GM08714 (cell line): ENCODE results near the gene PPM1M.
A peak's percentile ranks its signal among the peaks of the same experiment; 100 is the strongest.

Source experiments
- H3K4me3 ChIP-seq: fragments of 200-500 bp; sonication (Bioruptor generic); 2 replicates; pipeline ENCODE4 v1.5.1; 2014; ENCODE audit warnings: mild to moderate bottlenecking, low read length, inconsistent platforms
- ZNF274 ChIP-seq: IDR thresholded peaks from 2 replicates; pipeline ENCODE4 v1.6.1; 2012; ENCODE audit warnings: mild to moderate bottlenecking, low read depth, low read length

Gene PPM1M

DNA sequence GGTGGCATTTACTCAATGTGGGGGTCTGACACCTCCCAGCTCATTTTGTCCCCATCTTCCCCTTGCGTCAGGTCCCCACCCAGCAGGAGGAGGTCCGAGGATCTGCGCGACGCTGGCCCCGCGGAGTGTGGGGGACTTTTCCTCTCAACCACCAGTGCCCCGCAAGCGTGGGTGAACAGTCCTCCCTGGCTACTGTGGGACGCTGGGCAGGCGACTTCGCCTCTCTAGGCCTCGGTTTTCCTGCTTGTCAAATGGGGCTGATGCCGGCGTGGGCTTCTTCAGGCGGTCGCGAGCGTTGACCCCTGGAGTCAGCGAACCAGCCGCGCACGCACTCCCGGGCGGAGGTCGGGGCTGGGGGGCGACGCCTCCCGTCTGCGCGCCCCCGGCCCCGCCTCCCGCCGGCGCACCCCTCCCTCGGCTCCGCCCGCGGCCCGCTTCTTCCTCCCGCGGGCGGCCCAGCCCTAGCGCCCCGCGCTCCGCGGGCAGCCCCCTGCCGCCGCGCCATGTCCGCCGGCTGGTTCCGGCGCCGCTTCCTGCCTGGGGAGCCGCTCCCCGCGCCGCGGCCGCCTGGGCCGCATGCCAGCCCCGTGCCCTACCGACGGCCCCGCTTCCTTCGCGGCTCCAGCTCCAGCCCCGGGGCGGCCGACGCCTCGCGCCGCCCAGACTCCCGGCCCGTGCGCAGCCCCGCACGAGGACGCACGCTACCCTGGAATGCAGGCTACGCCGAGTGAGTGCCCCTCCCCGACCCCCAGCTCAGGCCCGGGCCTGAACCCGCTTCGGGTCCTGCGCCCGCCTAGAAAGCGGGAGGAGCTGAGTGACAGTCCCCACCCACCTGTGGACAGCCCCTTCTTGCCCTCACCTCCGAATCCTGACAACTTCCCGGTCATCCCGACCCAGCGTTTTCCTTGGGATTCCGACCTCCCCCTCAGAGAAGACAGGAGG lies at the start of gene PPM1M:
Gene PPM1M (plus strand): TSS at position 438 of the 942 bp plus-strand sequence. CDS start 66 bp downstream, at position 504.
- no peak for TF ChIP-seq ZNF274
- peak within 1 kb of the TSS; percentile 54; the same call in 1 of the 2 replicates for H3K4me3 ChIP-seq

DNA sequence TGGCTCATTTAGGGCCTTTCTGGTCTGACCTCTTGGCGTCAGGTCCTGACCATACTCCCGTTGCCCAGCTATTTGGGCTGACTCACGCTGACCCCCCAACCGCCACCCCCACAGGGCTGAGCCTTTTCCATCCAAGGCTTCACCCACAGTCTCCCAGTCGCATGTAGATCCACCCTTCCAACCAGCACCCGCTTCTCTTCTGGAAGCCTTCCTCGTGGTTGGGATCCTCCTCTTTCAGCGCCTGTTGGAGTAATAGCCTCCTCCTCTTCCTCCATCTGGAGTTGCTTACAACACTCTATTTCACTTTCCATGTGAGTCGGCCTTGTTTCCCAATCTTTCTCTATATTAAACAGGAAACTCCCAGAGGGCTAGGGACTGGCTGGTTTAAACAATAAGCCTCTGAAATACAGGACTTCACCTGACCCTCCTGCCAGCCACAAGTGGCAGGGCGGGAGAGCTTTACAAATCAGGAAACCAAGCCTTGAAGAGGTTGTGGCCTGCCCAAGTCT lies 49.7 kb upstream of the PPM1M start:
- TF ChIP-seq ZNF274 = no peak
- no peak overlapping the region for H3K4me3 ChIP-seq

- no peak overlapping the region for H3K4me3 ChIP-seq
- no peak for TF ChIP-seq ZNF274
Measured at GRCh38 chr3:52196977-52197376, 48.6 kb upstream of the PPM1M start.

- no peak for TF ChIP-seq ZNF274
- H3K4me3 ChIP-seq = peak overlapping the region; percentile 29; the same call in 1 of the 2 replicates
Measured at GRCh38 chr3:52197499-52197841, 48.1 kb upstream of the PPM1M start.

GRCh38 chr3:52197842-52198625 lies 47.5 kb upstream of the PPM1M start, which contains the start of gene ALAS1:
ALAS1 (plus strand) TSS chr3:52198160; CDS start chr3:52199242, 1,082 bp downstream.
- H3K4me3 ChIP-seq = peak within 1 kb of the TSS; percentile 88
- TF ChIP-seq ZNF274 = no peak

GRCh38 chr3:52198643-52199608 lies 46.6 kb upstream of the PPM1M start:
- no peak for TF ChIP-seq ZNF274
- H3K4me3 ChIP-seq = peak overlapping the region; percentile 88

GRCh38 chr3:52200981-52201679 lies 44.4 kb upstream of the PPM1M start:
- H3K4me3 ChIP-seq = no peak overlapping the region
- no peak for TF ChIP-seq ZNF274

GRCh38 chr3:52202384-52203077 lies 43.0 kb upstream of the PPM1M start:
- H3K4me3 ChIP-seq = no peak overlapping the region

GRCh38 chr3:52203701-52204100 lies 41.9 kb upstream of the PPM1M start:
- H3K4me3 ChIP-seq = no peak overlapping the region
- TF ChIP-seq ZNF274 = no peak

More at GRCh38 chr3:52202384-52203077, 43.0 kb upstream of the PPM1M start:
- no peak for TF ChIP-seq ZNF274

DNA sequence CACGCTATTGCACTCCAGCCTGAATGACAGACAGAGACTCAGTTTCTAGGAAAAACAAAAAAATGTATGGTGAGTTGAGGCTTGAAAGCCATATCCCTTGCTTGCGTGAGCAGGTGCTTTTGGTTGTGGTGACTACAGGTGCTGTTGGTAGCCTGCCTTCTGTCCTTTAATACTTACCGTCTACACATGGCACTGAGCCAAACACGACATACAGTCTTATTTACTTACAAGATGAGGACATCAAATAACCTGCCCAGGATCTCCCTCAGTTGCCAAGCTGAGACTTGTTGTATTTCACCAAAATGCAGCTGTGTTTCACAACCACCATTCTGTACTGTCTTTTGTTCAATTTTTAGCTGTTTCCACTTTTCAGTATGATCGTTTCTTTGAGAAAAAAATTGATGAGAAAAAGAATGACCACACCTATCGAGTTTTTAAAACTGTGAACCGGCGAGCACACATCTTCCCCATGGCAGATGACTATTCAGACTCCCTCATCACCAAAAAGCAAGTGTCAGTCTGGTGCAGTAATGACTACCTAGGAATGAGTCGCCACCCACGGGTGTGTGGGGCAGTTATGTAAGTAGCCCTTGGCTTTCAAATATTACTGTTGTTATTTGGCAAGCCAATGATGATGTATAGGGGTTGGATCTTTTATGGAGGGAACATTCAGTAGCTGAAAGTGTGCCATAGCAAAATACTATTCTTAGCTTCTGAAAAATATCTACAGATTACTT lies 41.1 kb upstream of the PPM1M start:
- no peak for TF ChIP-seq ZNF274
- no peak overlapping the region for H3K4me3 ChIP-seq

DNA sequence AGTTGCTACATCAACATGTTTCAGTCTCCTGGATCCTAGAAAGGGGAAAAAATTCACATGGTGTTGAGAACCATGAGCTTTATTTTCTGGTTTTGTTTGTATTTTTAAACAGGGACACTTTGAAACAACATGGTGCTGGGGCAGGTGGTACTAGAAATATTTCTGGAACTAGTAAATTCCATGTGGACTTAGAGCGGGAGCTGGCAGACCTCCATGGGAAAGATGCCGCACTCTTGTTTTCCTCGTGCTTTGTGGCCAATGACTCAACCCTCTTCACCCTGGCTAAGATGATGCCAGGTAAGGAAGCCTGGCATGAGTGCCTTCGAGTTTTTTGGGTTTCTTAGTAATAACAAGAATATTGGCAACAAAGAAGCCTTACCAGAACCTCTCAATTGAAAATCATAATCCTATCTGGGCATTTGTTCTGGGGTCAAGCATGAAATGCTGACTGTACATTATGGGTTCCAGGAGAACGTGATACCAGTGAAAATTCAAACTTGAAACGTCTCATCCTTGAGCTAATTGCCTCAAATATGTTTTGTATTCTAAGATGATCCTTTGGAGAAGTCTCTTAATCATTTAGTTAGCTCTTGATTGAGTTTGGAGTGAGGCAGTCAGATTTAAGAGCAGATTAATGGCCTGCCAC lies 39.7 kb upstream of the PPM1M start:
- no peak for TF ChIP-seq ZNF274
- H3K4me3 ChIP-seq = no peak overlapping the region
